H1 (cell line): ENCODE results near the gene ZNF765. TPM values are rescaled to one million over a fixed set of nuclear protein-coding genes. Genes with fewer than 3 reads are reported as not detected.
"Not testable (repeated sequence)": the region's sequence is repeated elsewhere in the genome, so short reads cannot be mapped to it uniquely, and the experiment has no call there.

Source experiments
- CTCF ChIA-PET: fragments of 300-600 bp; sonication (Branson Sonifier 250); formaldehyde crosslinking; loops from one replicate; lab custom pipeline; 2021; ENCODE audit not compliant: partially characterized antibody; lab: Charles Lee
- POLR2A ChIA-PET: fragments of 300-600 bp; sonication (Branson Sonifier 250); formaldehyde crosslinking; loops from one replicate; lab custom pipeline; 2021; ENCODE audit warnings: inconsistent platforms; ENCODE audit not compliant: partially characterized antibody; lab: Charles Lee
- DNase-seq, 2 experiments: peaks; one replicate each; pipeline versions ENCODE4 v3.0.0 to v3.0.0-alpha.2; 2010 to 2022; ENCODE audit warnings: low spot score in 2 of 2, low read depth in 1 of 2, mixed read lengths in 1 of 2
- FAIRE-seq: peaks from 2 replicates; lab custom pipeline; 2011; peaks lifted over from hg19 to GRCh38; lab: Jason Lieb, UNC
- H2AFZ ChIP-seq: 2 replicates; pipeline ENCODE4 v1.8.1; 2012; ENCODE audit warnings: low read length, inconsistent platforms
- H2AK5ac ChIP-seq: 2 replicates; pipeline ENCODE4 v1.6.1; 2013; ENCODE audit warnings: low read depth, low read length
- H2BK120ac ChIP-seq: replicated peaks from 2 replicates; pipeline ENCODE3; 2013; ENCODE audit warnings: low read depth, low read length, inconsistent platforms
- H2BK12ac ChIP-seq: 2 replicates; pipeline ENCODE4 v1.6.1; 2013; ENCODE audit warnings: low read depth, low read length
- H2BK15ac ChIP-seq: 2 replicates; pipeline ENCODE4 v1.6.1; 2013; ENCODE audit warnings: low read length
- H2BK20ac ChIP-seq: 2 replicates; pipeline ENCODE4 v1.6.1; 2013; ENCODE audit warnings: low read length
- H2BK5ac ChIP-seq: 2 replicates; pipeline ENCODE4 v1.6.1; 2013; ENCODE audit warnings: low read depth, low read length
- H3K14ac ChIP-seq: 2 replicates; pipeline ENCODE4 v1.6.1; 2013; ENCODE audit warnings: inconsistent platforms; ENCODE audit not compliant: insufficient read length
- H3K18ac ChIP-seq: 2 replicates; pipeline ENCODE4 v1.6.1; 2013; ENCODE audit warnings: low read length; ENCODE audit errors: extremely low read depth
- H3K23ac ChIP-seq: 2 replicates; pipeline ENCODE4 v1.6.1; 2013; ENCODE audit warnings: inconsistent platforms; ENCODE audit not compliant: insufficient read length
- H3K23me2 ChIP-seq: 2 replicates; pipeline ENCODE4 v1.6.1; 2013; ENCODE audit warnings: low read depth, low read length
- H3K27ac ChIP-seq: 2 replicates; pipeline ENCODE4 v1.6.1; 2011; ENCODE audit warnings: low read depth, low read length, inconsistent platforms
- H3K27me3 ChIP-seq, 4 experiments: replicated peaks in 1 of 4; 1 replicate in 1 of 4; 2 replicates in 3 of 4; pipeline versions ENCODE4 v1.6.1 to v1.8.1; 2011 to 2013; ENCODE audit warnings: low read length in 3 of 4, mild to moderate bottlenecking in 3 of 4, inconsistent platforms in 2 of 4, mixed read lengths in 2 of 4, moderate library complexity in 1 of 4; ENCODE audit not compliant: control insufficient read depth in 3 of 4, insufficient read depth in 3 of 4; ENCODE audit errors: extremely low read depth in 1 of 4
- H3K36me3 ChIP-seq, 4 experiments: 2 replicates each; pipeline versions ENCODE4 v1.6.1 to v1.8.1; 2011 to 2013; ENCODE audit warnings: mild to moderate bottlenecking in 4 of 4, low read length in 3 of 4, moderate library complexity in 2 of 4, control low read depth in 1 of 4, inconsistent platforms in 1 of 4; ENCODE audit not compliant: insufficient read depth in 4 of 4, control insufficient read depth in 2 of 4
- H3K4ac ChIP-seq: replicated peaks from 2 replicates; pipeline ENCODE3; 2013; ENCODE audit warnings: low read length, low read depth, mixed read lengths, inconsistent platforms; ENCODE audit not compliant: insufficient read length
- H3K4me1 ChIP-seq, 4 experiments: replicated peaks in 1 of 4; 1 replicate in 1 of 4; 2 replicates in 3 of 4; pipeline versions ENCODE4 v1.6.1 to v1.8.1; 2011 to 2013; ENCODE audit warnings: low read length in 3 of 4, inconsistent platforms in 2 of 4, mixed read lengths in 1 of 4; ENCODE audit not compliant: insufficient read depth in 4 of 4, control insufficient read depth in 3 of 4
- H3K4me2 ChIP-seq, 2 experiments: 2 replicates each; pipeline versions ENCODE4 v1.6.1 to v1.8.1; 2011 to 2013; ENCODE audit warnings: low read depth in 2 of 2, low read length in 2 of 2, control low read depth in 1 of 2, inconsistent platforms in 1 of 2, mild to moderate bottlenecking in 1 of 2; ENCODE audit not compliant: insufficient read depth in 1 of 2
- H3K4me3 ChIP-seq, 4 experiments: fragments of 200-600, 300-600 bp in 1 of 4; sonication (generic), shearing (Covaris generic), sonication (Bioruptor Twin) in 1 of 4; 2 replicates each; pipeline versions ENCODE4 v1.5.1 to v1.8.1; 2011 to 2016; ENCODE audit warnings: low read length in 4 of 4, low read depth in 3 of 4, control low read depth in 2 of 4, inconsistent platforms in 2 of 4, mild to moderate bottlenecking in 2 of 4, mixed read lengths in 1 of 4, moderate library complexity in 1 of 4; ENCODE audit not compliant: insufficient read depth in 2 of 4; ENCODE audit errors: extremely low read depth in 1 of 4
- H3K56ac ChIP-seq: replicated peaks from 2 replicates; pipeline ENCODE3; 2013; ENCODE audit warnings: low read depth, mild to moderate bottlenecking, mixed read lengths, low read length, inconsistent platforms; ENCODE audit not compliant: insufficient read length
- H3K79me1 ChIP-seq: 2 replicates; pipeline ENCODE4 v1.6.1; 2013; ENCODE audit warnings: low read depth, low read length, control low read depth
- H3K79me2 ChIP-seq, 2 experiments: 2 replicates each; pipeline versions ENCODE4 v1.6.1 to v1.8.1; 2012 to 2013; ENCODE audit warnings: low read length in 2 of 2, mild to moderate bottlenecking in 2 of 2, inconsistent platforms in 1 of 2; ENCODE audit not compliant: insufficient read depth in 2 of 2, control insufficient read depth in 1 of 2
- H3K9ac ChIP-seq, 4 experiments: replicated peaks in 1 of 4; 1 replicate in 1 of 4; 2 replicates in 3 of 4; pipeline versions ENCODE4 v1.6.1 to v1.8.1; 2011 to 2013; ENCODE audit warnings: low read depth in 3 of 4, low read length in 3 of 4, control low read depth in 2 of 4, mild to moderate bottlenecking in 2 of 4, moderate library complexity in 2 of 4, inconsistent platforms in 1 of 4; ENCODE audit errors: extremely low read depth in 1 of 4
- H3K9me3 ChIP-seq, 2 experiments: 2 replicates each; pipeline versions ENCODE4 v1.6.1 to v1.8.1; 2012 to 2013; ENCODE audit warnings: mild to moderate bottlenecking in 2 of 2, moderate library complexity in 2 of 2, control low read depth in 1 of 2, inconsistent platforms in 1 of 2, low read depth in 1 of 2, low read length in 1 of 2, mixed read lengths in 1 of 2; ENCODE audit not compliant: insufficient read depth in 2 of 2
- H4K20me1 ChIP-seq, 2 experiments: replicated peaks in 1 of 2; 2 replicates each; pipeline versions ENCODE3 to v1.8.1; 2011 to 2013; ENCODE audit warnings: inconsistent platforms in 2 of 2, low read length in 2 of 2, mild to moderate bottlenecking in 1 of 2; ENCODE audit not compliant: insufficient read depth in 2 of 2, control insufficient read depth in 1 of 2
- H4K5ac ChIP-seq: 2 replicates; pipeline ENCODE4 v1.6.1; 2013; ENCODE audit warnings: low read length, low read depth, mixed read lengths, inconsistent platforms; ENCODE audit not compliant: insufficient read length
- H4K8ac ChIP-seq: 2 replicates; pipeline ENCODE4 v1.8.0; 2013; ENCODE audit warnings: mild to moderate bottlenecking, moderate library complexity, low read length, inconsistent platforms; ENCODE audit not compliant: insufficient read depth; ENCODE audit errors: extremely low read depth
- H4K91ac ChIP-seq: replicated peaks from 2 replicates; pipeline ENCODE3; 2013; ENCODE audit warnings: low read length, mixed read lengths, inconsistent platforms; ENCODE audit not compliant: insufficient read length
- WGBS, 2 experiments: shearing (Covaris generic) in 1 of 2; methylation state at CpG; one replicate each; pipeline versions ENCODE4 v1.1.6 to v1.1.7; 2013 to 2015; ENCODE audit warnings: low lambda C conversion rate in 2 of 2, mixed read lengths in 2 of 2, inconsistent platforms in 1 of 2, low coverage in 1 of 2, missing lambda C conversion rate in 1 of 2; ENCODE audit not compliant: insufficient replicate concordance in 2 of 2, insufficient coverage in 1 of 2, insufficient read length in 1 of 2; ENCODE audit errors: extremely low coverage in 1 of 2, missing lambda C conversion rate in 1 of 2; 5-methylcytosine and 5-hydroxymethylcytosine counted together
- polyA plus RNA-seq, 7 experiments: library from polyadenylated mRNA; depleted of rRNA in 3 of 7; stranded (reverse) in 5 of 7; unstranded in 2 of 7; fragments of >200 nt in 5 of 7; fragments of 200-250 nt in 2 of 7; gene quantifications; 1 replicate in 5 of 7; 2 replicates in 1 of 7; 4 replicates in 1 of 7; pipeline versions ENCODE4 v1.2.1 to v1.2.3, GENCODE V29; 2011 to 2013; ENCODE audit warnings: missing spikeins in 2 of 7, mixed read lengths in 2 of 7
- total RNA-seq: library from RNA; stranded (reverse); fragmentation: NEBNext Ultra II Directional; extraction: Animal tissue kit (Norgen Biotek cat#: 25700); gene quantifications from 2 replicates; pipeline ENCODE4 v1.2.1, GENCODE V29; 2021

ZNF765 gene
- total and polyA plus RNA-seq, 2 of the 8 experiments (the other 6 are each of a cell fraction or from before 2014, with no cell fraction given), result 4.5 to 22.3 TPM

GRCh38 chr19:53443809-53444208 is 48.9 kb downstream of the ZNF765 start:
- H4K8ac ChIP-seq, H4K91ac ChIP-seq, H3K4ac ChIP-seq, H4K20me1 ChIP-seq, H3K4me3 ChIP-seq, H2AK5ac ChIP-seq, FAIRE-seq, H3K79me2 ChIP-seq, CTCF ChIA-PET, H3K79me1 ChIP-seq, H3K27me3 ChIP-seq, H2AFZ ChIP-seq, H3K23me2 ChIP-seq, H3K23ac ChIP-seq, DNase-seq, H4K5ac ChIP-seq, H2BK15ac ChIP-seq, H3K4me1 ChIP-seq, H2BK12ac ChIP-seq, H2BK20ac ChIP-seq, H3K18ac ChIP-seq, H3K56ac ChIP-seq, H3K4me2 ChIP-seq, H2BK5ac ChIP-seq, H3K27ac ChIP-seq, H3K9ac ChIP-seq, H3K14ac ChIP-seq, POLR2A ChIA-PET, H2BK120ac ChIP-seq: not testable (repeated sequence)
- 90% methylated on average over 2 of the region's 2 CpGs; no CpG with 5 or more reads in 1 of the 2 experiments for WGBS, 2 experiments
- Histone ChIP-seq H3K36me3 (peaks cover 2 to 60% (median 30%) of the 10 kb centered on the region in 4 experiments; a peak in 6 of 8 replicates), H3K9me3 (peaks cover 11 to 15% of the 10 kb centered on the region in 2 experiments)

DNA sequence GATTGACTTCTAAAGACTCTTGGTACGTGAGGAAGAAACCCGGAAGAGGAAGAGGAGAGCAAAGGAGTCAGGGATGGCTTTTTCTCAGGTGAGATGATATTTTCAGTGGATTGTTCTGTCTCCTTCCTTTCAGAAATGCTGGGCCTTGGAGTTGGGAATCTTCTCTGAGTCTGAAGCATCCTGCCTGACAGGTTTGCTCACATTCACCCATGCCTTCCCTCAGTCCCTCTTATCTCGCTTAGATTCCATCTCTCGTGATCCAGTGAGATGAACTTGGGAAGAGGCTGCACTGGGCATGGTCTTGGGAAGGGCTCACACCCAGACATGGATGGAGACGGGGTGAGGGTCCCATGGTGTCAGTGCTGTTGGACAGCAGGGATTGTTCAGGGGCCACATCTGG is 52.2 kb downstream of the ZNF765 start:
- H2BK120ac ChIP-seq, H3K27me3 ChIP-seq, H3K56ac ChIP-seq, H2AFZ ChIP-seq, H2BK20ac ChIP-seq, H3K4me1 ChIP-seq, H4K20me1 ChIP-seq, H3K14ac ChIP-seq, H3K23me2 ChIP-seq, H4K91ac ChIP-seq, H3K4me3 ChIP-seq, H3K79me2 ChIP-seq, H4K5ac ChIP-seq, DNase-seq, H2BK15ac ChIP-seq, H2BK5ac ChIP-seq, CTCF ChIA-PET, H3K27ac ChIP-seq, H2AK5ac ChIP-seq, H3K23ac ChIP-seq, H3K9ac ChIP-seq, H3K4me2 ChIP-seq, H3K4ac ChIP-seq, H2BK12ac ChIP-seq, FAIRE-seq, H3K18ac ChIP-seq, H3K79me1 ChIP-seq, POLR2A ChIA-PET: not testable (repeated sequence)
- 84% methylated on average over 5 of the region's 5 CpGs; no CpG with 5 or more reads in 1 of the 2 experiments for WGBS, 2 experiments
- Histone ChIP-seq H4K8ac (peak overlapping the region; percentile 51; the same call in 1 of the 2 replicates), H3K9me3 (peaks cover 11 to 12% of the 10 kb centered on the region in 2 experiments), H3K36me3 (peaks cover 2 to 54% (median 25%) of the 10 kb centered on the region in 4 experiments; a peak in 6 of 8 replicates)
